HG03159 (cell line): Measurements from ENCODE around the gene MACROD2.

ENCODE experiments used
- ATAC-seq: cut with Tn5 transposase; IDR thresholded peaks from one replicate; pipeline ENCODE4 v1.9.1; 2021; ENCODE audit warnings: mild to moderate bottlenecking, moderate library complexity; ENCODE audit not compliant: unreplicated experiment

MACROD2 gene

DNA sequence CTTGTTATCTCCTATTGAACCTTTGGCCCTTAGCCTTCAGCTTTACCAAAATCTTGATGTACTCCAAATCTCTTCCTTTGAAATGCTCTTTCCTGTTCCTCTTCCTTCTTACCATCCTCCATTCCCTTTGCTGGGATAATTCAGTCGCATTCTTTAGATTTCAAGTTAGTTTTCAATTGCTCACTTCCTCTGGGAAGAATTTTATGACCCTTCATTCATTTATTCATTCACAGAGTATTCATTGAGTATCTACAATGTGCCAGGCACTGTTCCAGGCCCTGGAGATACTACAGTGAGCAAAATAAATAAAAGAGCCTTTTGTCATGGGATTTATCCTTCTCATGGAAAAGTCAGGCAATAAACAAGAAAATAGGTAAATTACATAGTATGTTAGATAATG is 890.3 kb downstream of the MACROD2 start:
- ATAC-seq = no peak

DNA sequence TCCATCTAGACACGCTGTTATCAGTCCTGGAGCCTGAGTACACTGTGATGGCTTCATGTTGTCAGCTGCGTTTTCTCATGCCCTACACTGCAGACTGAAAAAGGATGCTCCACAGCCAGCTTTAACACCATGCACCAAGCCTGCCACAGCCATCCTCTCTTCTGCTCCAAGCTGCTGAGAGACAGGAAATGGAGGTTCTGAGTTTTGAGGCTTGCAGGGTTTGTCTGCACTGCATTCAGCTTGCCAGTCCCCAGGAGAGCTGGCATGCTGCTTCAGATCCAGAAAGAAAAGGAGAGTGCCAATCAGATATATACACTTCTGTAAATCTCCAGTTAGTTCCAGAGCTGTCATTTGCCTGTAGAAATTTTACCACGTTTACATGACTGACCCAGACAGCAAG is 892.8 kb downstream of the MACROD2 start:
- no peak for ATAC-seq

DNA sequence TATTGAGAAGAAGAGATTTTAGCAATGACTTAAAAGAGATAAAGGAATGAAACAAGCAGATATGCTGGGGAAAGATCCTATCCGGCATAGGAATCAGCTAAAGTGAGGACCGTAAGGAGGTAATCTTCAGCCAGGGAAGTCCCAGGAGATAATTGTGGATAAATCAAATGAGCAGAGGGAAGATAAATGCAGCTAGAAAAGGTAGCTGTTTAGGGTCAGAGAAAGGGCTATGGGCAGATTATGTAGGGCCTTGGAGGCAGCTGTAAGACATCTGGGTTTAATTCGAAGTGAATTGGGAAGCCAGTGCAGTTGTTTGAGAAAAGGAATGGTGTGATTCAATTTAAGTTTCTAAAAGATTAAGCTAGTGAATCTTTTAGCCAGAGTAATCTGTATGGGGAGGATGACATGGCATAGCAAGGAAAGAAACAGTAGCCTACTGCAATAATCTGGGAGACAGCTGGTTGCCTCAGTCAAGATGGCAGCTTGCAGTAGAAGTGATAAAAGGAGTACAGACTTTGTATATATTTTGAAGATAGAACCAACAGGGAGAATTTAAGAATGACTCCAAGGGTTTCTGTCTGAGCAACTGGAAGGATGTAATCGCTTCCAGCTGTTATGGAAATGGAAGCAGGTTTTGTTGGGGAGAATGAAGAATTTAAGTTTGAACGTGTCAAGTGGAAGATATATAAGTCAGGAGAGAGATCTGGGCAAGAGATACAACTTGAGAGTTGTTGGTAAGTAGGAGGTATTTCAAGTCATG is 894.4 kb downstream of the MACROD2 start:
- ATAC-seq = no peak

DNA sequence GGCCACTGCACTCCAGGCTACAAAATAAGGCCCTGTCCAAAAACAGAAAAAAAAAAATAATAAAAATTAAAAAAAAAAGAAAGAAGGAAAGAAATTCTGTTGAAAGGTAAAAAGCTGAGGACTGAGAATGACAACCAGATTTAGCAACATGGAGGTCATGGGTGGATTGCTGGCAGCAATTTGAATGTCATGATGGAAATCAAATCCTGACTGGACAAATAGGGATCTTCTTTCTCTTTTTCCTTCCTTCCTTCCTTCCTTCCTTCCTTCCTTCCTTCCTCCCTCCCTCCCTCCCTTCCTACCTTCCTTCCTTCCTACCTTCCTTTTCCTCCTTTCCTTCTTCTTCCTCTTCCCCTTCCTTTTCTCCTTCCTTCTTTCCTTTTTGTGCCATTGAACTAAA is 895.4 kb downstream of the MACROD2 start:
- no peak for ATAC-seq

DNA sequence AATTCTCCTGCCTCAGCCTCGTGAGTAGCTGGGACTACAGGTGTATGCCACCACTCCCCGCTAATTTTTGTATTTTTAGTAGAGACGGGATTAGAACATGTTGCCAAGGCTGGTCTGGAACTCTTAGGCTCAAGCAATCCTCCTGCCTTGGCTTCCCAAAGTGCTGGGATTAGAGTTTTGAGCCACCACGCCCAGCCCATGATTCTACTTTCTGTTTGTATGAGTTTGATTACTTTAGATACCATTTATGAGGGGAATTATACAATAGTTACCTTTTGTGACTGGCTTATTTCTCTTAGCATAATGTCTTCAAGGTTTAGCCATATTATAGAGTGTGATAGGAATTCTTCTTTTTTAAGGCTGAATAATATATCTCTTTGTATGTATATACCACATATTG is 897.5 kb downstream of the MACROD2 start:
- ATAC-seq = no peak

DNA sequence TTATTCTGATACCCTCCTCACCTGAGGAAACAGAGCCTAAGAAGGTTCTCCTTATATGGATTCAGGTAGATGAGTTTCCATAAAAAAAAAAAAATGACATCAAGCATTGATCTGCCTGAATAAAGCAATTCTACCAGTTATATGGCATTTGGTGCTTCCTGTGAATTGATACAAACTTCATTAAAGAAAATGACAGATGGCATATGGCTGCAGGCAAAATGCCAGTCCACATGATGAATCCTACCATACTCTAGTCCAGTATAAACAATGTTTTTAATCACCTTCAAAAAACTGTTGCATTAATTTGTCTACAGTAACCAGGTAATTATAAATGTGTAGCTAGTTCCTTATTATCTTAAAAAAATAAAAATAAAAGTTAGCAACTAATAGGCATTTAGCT is 901.3 kb downstream of the MACROD2 start:
- no peak for ATAC-seq

DNA sequence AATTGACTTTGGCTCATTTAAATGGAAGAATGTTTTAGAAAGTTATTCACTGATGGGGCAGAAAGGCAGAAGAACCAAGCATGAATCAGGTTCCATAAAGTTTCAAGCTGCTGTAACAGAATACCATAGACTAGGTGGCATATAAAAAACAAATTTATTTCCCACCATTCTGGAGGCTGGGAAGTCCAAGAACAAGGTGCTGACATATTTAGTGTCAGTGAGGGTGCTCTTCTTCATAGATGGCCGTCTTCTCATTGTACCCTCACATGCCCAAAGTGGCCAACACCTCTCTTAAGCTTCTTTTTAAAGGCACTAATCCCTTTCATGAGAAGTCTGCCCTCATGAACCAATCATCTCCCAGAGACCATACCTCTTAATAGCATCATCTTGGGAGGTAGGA is 902.3 kb downstream of the MACROD2 start:
- no peak for ATAC-seq

DNA sequence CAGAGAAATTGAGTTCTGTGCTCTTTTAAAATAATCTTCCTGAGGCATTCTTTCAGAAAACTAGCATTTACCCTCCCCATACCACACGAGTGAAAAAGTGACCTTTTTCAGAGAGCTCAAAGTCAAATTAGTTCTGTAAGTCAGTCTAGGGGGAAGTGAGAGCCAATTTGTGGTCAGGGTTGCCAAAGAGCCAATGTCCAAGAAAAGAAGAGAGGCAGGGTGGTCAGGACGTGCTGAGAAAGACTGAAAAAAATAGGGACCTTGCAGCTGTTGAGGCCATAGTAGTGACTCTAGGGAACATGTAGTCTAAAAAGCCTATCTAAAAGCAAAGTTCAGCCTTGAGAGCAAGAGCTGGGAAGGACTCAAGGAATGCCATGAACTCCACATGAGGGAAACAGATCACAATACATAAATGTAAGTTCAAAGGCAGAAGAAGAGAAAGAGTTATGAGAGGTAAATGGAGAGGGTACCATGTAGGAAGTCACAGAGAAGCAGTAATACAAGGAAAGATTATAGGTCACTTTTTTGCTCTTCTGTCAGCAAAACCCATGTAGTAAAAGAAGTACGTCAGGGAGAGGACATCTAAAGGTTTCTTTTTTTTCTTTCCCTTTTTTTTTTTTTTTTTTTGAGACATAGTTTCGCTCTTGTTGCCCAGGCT is 907.2 kb downstream of the MACROD2 start:
- peak; percentile 97 for ATAC-seq

DNA sequence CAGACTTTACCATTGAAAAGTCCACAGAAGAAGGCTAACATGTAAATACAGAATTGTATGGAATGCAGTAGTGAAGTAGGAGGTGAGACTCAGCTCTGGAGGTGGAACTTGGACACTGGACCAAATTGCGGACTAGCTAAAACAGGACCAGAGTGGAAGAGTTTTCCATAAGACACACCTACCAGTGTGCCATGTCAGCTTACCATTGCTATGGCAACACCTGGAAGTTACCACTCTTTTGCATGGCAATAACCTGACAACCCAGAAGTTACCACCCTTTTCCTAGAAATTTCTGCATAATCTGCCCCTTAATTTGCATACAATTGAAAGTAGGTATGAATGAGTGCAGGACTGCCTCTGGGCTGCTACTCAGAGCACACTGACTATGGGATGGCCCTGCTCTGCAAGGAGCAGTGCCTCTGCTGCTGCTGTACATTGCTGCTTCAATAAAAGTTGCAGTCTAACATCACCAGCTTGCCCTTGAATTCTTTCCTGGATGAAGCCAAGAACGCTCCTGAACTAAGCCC is 911.7 kb downstream of the MACROD2 start:
- no peak for ATAC-seq

DNA sequence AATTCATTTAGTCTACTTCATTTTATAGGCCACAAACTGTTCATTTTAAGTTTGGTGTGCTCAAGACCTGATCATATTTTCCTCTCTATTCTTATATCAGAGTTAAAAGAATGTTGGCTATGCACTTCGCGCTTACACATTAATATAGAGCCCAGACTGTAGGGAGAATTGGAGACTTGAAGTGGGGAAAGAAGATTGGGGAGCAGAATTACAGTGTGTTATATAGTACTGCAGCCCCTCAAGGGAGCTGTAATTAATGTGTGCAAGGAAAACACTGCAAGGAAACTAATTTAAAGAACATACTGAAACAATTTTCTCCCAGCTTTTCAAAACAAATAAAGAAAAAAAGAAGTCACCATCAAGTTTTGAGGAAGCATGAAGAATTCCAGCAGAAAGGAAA is 914.8 kb downstream of the MACROD2 start:
- ATAC-seq = no peak

DNA sequence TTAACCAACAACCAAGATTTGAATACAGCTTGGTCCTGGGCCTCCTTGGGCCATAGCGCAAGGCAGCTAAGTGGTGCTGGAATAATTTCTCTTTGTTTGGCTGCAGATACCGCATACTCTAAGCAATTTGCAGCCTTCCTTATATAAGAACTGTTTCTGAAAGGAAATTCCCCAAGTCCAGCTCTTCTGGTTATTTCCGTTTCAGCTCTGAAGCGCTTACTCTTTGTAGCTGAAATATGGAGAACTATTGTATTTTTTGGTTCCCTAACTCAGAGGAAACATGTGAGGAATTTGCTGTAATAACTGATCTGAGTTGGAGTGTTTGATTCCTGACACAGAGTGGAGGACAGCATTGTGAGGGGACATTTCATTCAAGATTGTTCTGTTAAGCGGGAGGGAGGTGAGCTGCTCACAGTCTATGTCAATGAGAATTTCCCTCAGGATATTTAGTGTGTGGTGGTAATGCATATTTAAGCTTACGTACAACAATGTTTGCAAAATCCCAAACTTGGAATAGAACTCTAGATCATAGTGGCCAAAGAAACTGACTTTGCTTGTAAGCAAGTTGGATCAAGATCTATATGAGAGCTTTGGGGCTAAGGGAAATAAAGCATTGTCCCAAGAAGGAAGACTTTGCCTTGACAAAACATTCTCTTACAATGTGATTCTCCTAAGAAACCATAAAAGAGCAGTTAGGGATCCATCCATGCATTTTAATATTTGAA is 918.7 kb downstream of the MACROD2 start:
- no peak for ATAC-seq

DNA sequence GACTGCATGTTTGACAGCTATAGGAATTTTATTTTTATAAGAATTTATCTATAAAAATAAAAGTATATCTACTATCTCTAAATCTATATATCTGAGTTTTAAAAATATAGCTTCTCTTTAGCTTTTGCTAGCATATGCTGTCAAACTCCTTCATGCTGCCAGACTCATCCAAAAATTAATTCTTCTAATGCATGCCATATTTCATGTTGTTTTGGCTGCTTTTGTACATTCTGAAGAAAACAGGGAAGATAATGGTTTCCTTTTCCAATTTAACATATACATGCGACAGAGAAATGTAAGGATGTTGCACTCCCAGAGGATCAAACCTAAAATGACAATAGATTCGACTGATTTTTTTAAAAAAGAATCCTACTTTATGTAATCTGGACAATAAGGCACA is 919.3 kb downstream of the MACROD2 start:
- no peak for ATAC-seq

DNA sequence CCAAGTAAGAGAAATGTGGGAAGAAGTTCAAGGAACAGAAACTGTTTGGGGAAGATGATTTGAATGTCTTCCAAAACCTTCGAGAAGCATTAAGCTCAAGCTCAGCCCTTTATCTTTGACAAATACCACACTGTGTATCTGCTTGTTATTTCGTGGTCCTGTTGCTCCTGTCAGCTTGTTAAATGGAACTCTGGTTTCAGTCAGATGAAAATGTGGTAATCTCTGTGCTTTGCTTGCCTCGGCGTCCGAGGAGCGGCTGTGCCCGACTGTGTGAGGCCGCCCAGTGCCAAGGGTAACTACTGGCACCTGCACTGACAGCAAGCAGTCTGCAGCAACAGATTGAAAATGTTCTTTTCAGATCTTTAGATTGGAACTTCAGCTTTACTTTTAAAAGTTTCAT is 920.0 kb downstream of the MACROD2 start:
- ATAC-seq = no peak

DNA sequence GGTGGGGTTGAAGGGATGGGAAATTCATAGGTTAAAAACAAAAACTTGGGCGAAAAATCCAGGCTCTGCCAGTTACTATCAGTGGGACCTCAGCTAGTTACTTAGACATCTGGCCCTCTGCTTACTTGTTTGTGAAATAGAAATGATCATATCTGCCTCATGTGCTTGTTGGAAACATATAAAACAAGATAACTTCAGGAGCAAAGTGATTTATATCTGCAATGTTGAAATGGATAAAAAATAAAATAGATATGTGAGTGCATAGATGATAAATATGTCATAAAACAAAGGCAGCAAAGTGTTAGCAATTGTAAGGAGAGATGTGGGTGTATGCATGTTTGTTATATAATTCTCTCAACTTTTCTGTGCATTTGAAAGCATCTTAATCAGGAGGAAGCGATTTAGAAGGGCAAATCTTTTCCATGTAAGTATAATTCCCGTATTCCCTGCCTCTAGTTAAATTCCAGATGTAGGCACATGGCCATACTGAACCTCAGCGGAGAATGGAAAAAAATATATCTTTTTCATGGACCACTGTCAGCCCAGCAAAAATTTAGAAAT is 921.1 kb downstream of the MACROD2 start:
- ATAC-seq = no peak

DNA sequence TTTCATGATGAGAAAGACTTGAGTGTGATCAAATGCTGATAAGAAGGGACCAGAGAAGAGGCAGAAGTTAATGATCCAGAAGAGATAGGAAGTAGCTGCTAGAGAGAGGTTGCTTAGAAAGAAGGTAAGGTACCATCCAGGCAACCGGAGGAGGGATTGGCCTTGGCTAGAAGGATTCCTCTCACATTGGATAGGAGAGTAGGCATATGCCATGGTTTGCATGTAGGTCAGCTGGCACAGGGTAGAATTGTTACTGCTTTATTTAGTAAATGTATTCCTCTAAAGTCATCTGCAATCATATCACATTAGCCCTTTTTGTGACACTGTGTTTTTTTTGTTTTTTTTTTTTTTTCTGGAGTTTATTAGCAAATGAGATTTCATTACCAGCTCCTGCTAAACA is 923.0 kb downstream of the MACROD2 start:
- no peak for ATAC-seq

DNA sequence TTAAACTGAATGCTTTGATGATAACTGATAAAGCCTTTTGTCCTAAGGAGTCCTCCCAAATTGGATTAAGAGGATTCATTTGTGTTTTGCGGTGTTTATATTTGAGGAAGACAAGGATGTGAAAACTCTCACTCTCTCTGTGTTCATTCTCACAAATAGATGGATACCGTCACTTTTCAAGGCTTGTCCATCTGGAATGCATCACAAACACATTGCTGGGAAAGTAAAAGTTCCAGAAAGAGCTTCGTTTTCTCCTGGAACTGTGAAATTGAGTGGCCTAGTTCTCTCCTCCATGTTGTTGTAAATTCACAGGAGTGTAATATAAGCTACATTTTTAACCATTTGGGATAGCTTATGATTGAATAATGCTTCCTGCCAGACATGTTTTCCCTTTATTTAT is 923.7 kb downstream of the MACROD2 start:
- no peak for ATAC-seq

DNA sequence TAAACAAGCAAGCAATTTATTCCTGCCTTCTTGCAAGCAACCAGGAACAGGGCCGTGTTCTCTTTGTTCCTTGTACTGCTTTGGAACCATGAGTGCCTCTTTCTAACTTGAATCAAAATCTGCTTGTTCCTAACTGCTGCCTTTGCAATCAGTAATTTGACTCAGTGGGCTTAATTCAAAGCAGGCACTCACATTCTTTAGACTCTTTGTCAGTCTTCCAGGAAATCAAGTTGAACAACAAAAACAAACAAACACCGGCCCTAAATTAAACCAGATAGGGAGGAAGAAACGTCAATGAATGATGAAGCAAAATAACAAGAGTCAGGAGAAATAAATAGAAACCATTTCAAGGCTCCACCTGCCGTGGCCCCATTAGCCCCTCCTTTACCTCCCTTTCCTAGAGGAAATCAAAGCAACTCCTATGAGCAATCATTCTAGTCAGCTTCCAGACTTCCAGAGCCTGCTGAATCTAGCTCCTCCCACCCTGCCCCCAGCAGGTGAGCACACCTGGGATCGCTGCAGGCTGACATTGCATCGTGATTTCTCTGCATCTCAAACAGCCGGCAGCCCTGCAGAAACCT is 924.3 kb downstream of the MACROD2 start:
- no peak for ATAC-seq

DNA sequence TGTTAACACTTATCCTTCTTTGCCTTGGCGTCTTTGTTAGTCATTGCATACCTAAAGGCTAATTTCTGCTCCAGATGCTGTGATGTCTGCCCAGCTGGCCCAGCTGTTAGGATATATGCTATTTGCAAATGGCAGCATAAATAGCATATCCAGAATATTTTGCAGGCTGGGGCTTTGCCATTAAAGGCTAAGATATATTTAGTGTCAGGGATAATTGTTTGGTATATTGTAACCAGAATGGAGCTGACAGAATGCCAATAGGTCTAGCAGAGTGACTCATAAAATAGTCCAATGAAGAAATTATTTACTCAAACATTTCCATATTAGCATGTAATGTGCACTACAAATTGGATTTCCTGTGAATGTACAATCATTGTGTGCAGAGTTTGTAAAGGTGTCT is 926.2 kb downstream of the MACROD2 start:
- ATAC-seq = no peak

DNA sequence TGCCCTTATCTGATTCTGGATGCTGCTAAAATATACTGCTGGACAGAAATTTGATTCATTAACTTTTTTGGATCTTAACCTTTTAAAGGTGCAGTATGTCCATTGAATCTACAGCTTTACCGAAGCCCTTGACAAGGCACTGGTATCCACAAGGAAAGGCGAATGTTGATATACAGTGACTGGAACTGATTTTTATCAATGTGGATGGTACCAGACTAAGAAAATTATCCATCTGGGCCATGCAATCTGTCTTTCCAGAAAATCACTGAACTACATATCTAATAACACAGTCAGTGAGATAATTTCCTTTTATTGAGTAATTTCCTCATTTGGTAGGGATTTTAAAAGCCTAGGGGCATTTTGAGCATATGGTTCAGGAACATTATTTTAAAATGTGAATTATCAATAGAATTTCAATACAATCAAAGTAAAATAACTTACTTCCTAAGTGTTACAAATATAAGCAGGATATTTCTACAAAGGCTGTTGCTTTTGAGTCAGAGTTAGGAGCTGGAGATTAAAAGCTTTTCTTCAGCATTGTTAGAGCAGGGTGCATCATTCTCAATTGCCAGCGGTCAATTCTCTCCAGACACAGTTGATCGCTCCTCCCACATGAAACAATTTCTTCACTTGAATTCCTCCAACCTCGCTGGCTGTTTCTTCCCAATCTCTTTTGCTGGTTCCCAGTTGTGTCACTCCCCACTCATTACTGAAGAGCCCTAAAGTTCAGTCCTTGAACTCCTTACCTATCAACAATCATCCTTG is 927.4 kb downstream of the MACROD2 start:
- no peak for ATAC-seq

DNA sequence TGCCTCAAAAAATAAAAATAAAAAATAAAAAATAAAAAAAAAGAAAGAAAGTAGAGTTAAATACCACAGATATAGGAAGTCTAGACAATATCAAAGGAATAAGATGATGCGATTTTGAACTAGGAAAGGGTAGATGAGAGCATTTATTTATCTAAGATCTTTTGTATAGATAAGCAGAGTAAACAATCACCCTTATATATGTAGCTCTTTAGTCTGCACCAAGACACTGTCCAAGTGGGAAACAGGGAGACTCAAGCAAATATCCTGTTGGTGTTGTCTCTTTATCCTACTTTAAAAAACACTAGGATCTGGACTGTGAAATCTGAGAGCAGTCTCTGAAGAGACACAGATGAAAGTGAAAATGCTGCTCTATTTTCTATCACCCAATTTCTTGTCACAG is 929.1 kb downstream of the MACROD2 start:
- ATAC-seq = no peak
